Thoracic aorta (tissue), 2 donors: ENCODE results near the gene CNTN4. TPM values are rescaled to one million over a fixed set of nuclear protein-coding genes. Genes with fewer than 3 reads are reported as not detected.

Experiments used
- ATAC-seq: fragments of 150-250 bp; one replicate; pipeline ENCODE4 v1.8.0; 2017; ENCODE audit warnings: low read depth; ENCODE audit not compliant: insufficient number of reproducible peaks, low FRiP score
- DNase-seq: peaks from one replicate; pipeline ENCODE4 v3.0.0-alpha.2; 2020; ENCODE audit warnings: low spot score
- H3K27ac ChIP-seq, 2 donors: fragments of 200-600 bp; sonication (generic); 1 replicate in 1 of 2; 2 replicates in 1 of 2; pipeline ENCODE4 v1.5.1; 2016; ENCODE audit warnings: mild to moderate bottlenecking in 2 of 2, moderate library complexity in 2 of 2
- H3K27me3 ChIP-seq: fragments of 200-600 bp; sonication (generic); replicated peaks from 2 replicates; pipeline ENCODE4 v1.6.0; 2016; ENCODE audit warnings: mild to moderate bottlenecking; ENCODE audit not compliant: insufficient read depth
- H3K36me3 ChIP-seq: fragments of 200-600 bp; sonication (generic); one replicate; pipeline ENCODE4 v1.5.1; 2016
- H3K4me1 ChIP-seq, 2 donors: fragments of 200-600 bp; sonication (generic); 1 replicate in 1 of 2; 2 replicates in 1 of 2; pipeline versions ENCODE4 v1.5.1 to v1.6.0; 2016; ENCODE audit warnings: low read depth in 2 of 2, mild to moderate bottlenecking in 1 of 2; ENCODE audit not compliant: control insufficient read depth in 1 of 2
- H3K4me3 ChIP-seq: fragments of 200-600 bp; sonication (generic); 2 replicates; pipeline ENCODE4 v1.5.1; 2016; ENCODE audit warnings: mild to moderate bottlenecking
- H3K9me3 ChIP-seq: fragments of 200-600 bp; sonication (generic); 2 replicates; pipeline ENCODE4 v1.5.1; 2016
- total RNA-seq, 2 donors: library from RNA; depleted of rRNA; stranded (reverse); fragments of >200 nt; gene quantifications; one replicate each; pipeline versions ENCODE4 v1.1.0 to v1.2.3, GENCODE V29; 2016
- TF ChIP-seq, protein P1 (sequence below): fragments of 200-600 bp; sonication (generic); IDR thresholded peaks from one replicate; pipeline ENCODE4 v1.5.1; 2019; ENCODE audit warnings: antibody characterized with exemption

Gene CNTN4
- total RNA-seq, 2 donors from 2014 or later, result 103 to 116 TPM

DNA sequence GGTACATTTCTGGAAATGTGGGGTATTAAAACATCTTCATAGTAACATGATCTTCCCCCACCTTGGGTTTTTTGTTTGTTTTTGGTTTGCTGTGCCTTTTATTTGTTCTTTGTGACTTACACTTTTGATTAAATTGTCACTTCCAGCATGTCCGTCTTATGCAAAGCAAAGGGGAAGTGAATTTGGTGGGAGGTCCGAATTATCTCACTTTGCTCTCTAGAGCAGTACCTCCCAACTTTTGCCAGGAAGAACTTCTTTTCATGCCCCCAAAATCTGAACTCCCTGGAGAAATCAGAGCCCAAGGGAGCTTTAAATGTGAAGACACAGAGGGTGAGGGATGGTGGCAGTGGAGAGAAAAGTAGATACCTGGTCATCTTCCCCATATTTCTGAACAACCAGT is 838.4 kb downstream of the CNTN4 start:
- ATAC-seq (no peak), DNase-seq (no peak)
- Histone ChIP-seq H3K9me3 (no peaks in the 10 kb centered on the region), H3K4me3 (no peak overlapping the region), H3K27ac (no peak overlapping the region), H3K4me1 (no peaks in the 10 kb centered on the region), H3K36me3 (no peaks in the 10 kb centered on the region), H3K27me3 (no peaks in the 10 kb centered on the region)
- TF ChIP-seq, protein P1, sequence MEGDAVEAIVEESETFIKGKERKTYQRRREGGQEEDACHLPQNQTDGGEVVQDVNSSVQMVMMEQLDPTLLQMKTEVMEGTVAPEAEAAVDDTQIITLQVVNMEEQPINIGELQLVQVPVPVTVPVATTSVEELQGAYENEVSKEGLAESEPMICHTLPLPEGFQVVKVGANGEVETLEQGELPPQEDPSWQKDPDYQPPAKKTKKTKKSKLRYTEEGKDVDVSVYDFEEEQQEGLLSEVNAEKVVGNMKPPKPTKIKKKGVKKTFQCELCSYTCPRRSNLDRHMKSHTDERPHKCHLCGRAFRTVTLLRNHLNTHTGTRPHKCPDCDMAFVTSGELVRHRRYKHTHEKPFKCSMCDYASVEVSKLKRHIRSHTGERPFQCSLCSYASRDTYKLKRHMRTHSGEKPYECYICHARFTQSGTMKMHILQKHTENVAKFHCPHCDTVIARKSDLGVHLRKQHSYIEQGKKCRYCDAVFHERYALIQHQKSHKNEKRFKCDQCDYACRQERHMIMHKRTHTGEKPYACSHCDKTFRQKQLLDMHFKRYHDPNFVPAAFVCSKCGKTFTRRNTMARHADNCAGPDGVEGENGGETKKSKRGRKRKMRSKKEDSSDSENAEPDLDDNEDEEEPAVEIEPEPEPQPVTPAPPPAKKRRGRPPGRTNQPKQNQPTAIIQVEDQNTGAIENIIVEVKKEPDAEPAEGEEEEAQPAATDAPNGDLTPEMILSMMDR, result no peak

DNA sequence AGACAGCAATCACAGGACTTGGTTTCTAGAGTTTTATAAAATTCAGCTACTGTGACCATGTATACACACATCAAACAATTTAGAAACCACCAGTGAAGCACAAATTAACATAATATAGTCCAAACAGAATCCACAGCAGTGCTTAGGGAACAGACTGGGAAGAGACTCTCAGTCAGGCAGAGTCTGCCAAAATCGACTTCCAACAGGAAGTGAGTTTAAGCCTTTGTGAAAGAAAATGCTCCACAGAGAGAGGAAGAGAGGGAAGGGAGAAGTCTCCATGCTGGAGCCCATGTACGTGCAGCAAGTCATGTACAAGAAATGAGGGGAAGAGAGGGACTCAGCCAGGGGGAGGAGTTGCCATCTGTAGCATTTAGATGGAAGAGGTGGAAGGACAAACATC is 838.9 kb downstream of the CNTN4 start:
- no peak for ATAC-seq
- TF ChIP-seq, protein P1, result no peak

DNA sequence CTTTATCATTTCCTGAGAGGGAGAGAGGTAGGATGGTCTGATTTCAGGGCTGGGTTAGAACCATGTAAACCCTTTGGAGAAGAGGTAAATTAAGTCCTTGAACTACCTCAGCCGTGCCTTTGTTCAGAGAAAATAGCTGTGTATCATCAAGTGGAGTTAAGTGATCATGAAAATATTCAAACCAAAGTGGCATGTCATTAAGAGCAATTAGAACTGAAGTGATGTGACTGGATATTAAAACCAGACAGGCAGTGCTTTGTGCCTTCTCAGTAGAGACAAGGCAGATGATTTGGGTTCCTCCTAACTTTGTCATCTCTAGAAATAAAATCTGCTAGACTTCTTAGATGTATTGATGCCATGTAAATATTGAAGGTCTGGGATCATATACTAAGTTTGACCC is 840.0 kb downstream of the CNTN4 start:
- no peak for ATAC-seq
- no peaks in the 10 kb centered on the region for H3K4me1 ChIP-seq
- TF ChIP-seq, protein P1, result no peak
- H3K27ac ChIP-seq, result no peak overlapping the region
- DNase-seq, result no peak
- no peaks in the 10 kb centered on the region for H3K9me3 ChIP-seq
- H3K36me3 ChIP-seq, result no peaks in the 10 kb centered on the region
- H3K27me3 ChIP-seq, result no peaks in the 10 kb centered on the region
- no peak overlapping the region for H3K4me3 ChIP-seq

More for the DNA sequence above, 838.9 kb downstream of the CNTN4 start:
- H3K9me3 ChIP-seq, result no peaks in the 10 kb centered on the region
- no peaks in the 10 kb centered on the region for H3K36me3 ChIP-seq
- H3K4me1 ChIP-seq, result no peaks in the 10 kb centered on the region
- no peak for DNase-seq
- H3K4me3 ChIP-seq, result no peak overlapping the region
- H3K27me3 ChIP-seq, result no peaks in the 10 kb centered on the region
- H3K27ac ChIP-seq, result no peak overlapping the region

DNA sequence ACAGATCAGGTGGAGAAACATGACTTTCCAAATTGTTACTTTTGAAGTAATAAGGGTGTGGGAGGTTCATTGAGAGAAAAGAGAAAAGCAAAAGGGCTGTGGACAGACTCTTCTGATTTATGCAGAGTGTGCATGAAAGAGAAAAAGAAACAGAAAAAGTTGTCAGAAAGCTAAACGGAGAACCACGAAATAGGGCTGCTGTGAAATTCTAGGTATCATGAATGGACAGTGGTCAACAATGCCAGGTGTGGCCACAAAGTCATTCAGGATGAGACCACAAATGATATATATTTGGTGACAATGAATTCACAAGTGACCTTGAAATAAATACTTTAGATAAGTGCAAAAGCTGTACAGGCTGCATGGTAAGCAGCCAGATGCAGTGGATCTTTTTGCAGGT is 841.4 kb downstream of the CNTN4 start:
- no peak for DNase-seq
- Histone ChIP-seq H3K9me3 (no peaks in the 10 kb centered on the region), H3K27ac (no peak overlapping the region), H3K4me3 (no peak overlapping the region), H3K36me3 (no peaks in the 10 kb centered on the region), H3K27me3 (no peaks in the 10 kb centered on the region), H3K4me1 (no peaks in the 10 kb centered on the region)
- ATAC-seq, result no peak
- TF ChIP-seq, protein P1, result no peak

DNA sequence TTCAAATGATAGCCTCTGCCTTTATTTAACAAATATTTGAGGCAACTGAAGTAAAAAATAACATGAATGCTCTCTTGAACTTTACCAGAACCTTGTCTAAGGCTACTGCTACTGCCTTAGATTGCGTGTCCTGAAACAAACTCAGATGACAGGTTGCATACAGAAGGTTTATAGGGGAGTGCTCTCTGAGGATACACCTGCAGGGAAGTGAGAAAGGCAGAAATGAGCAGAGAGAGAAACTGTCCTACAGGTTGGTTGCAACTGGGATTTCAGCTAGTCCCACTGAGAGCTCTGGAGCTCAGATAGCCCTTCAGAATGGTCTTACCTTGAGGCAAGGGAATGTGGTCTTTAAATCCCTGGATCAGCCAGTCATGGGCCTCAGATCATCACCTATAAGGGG is 846.0 kb downstream of the CNTN4 start:
- H3K27me3 ChIP-seq, result no peaks in the 10 kb centered on the region
- no peak overlapping the region for H3K27ac ChIP-seq
- no peaks in the 10 kb centered on the region for H3K9me3 ChIP-seq
- TF ChIP-seq, protein P1, result no peak
- no peak overlapping the region for H3K4me3 ChIP-seq
- DNase-seq (no peak), ATAC-seq (no peak)
- no peaks in the 10 kb centered on the region for H3K4me1 ChIP-seq
- no peaks in the 10 kb centered on the region for H3K36me3 ChIP-seq
